GM12878 (cell line): ENCODE measurements around the gene TTLL8. TPM values are rescaled to one million over a fixed set of nuclear protein-coding genes. Genes with fewer than 3 reads are reported as not detected.

Source experiments
- ATAC-seq: fragments of 200-7000 bp; cut with Tn5 transposase; 3 replicates; pipeline ENCODE4 v1.9.1; 2020; ENCODE audit warnings: mild to moderate bottlenecking, moderate library complexity
- BruUV-seq: library from RNA; stranded (reverse); fragments of 400-500 nt; replicated peaks from 2 replicates; lab custom pipeline; 2021; lab: Mats Ljungman, UMichigan
- CTCF ChIA-PET: fragments of 300-600 bp; sonication (Branson Sonifier 250); formaldehyde crosslinking; extraction: SDS; loops from one replicate; lab custom pipeline; 2021; ENCODE audit warnings: inconsistent platforms; lab: Yijun Ruan, JAX
- POLR2A ChIA-PET: fragments of 350-600 bp; formaldehyde crosslinking; extraction: SDS; loops from one replicate; lab custom pipeline; 2021; ENCODE audit warnings: inconsistent platforms; lab: Charles Lee
- RAD21 ChIA-PET: fragments of 300-600 bp; sonication (Branson Sonifier 250); formaldehyde crosslinking; loops from one replicate; lab custom pipeline; 2023; ENCODE audit warnings: antibody characterized with exemption; ENCODE audit not compliant: unreplicated experiment; lab: Charles Lee
- SMC1A ChIA-PET: fragments of 300-600 bp; sonication (Branson Sonifier 250); formaldehyde crosslinking; loops from one replicate; lab custom pipeline; 2023; ENCODE audit not compliant: unreplicated experiment, uncharacterized antibody; lab: Charles Lee
- DNase-seq: peaks from one replicate; pipeline ENCODE4 v3.0.0-alpha.2; 2011; ENCODE audit warnings: low read depth, low spot score
- FAIRE-seq: peaks from 3 replicates; lab custom pipeline; 2011; peaks lifted over from hg19 to GRCh38; lab: Jason Lieb, UNC
- H2AFZ ChIP-seq: 2 replicates; pipeline ENCODE4 v1.6.0; 2011; ENCODE audit warnings: low read depth, low read length, control low read depth; ENCODE audit not compliant: control insufficient read depth
- H3K27ac ChIP-seq: 2 replicates; pipeline ENCODE4 v1.5.1; 2011; ENCODE audit warnings: control low read depth; ENCODE audit not compliant: control insufficient read depth, insufficient read depth
- H3K27me3 ChIP-seq, 2 experiments: replicated peaks in 1 of 2; 2 replicates each; pipeline versions ENCODE4 v1.6.0 to v1.6.1; 2011; ENCODE audit warnings: low read length in 1 of 2; ENCODE audit not compliant: control insufficient read depth in 2 of 2, insufficient read depth in 2 of 2
- H3K36me3 ChIP-seq, 2 experiments: 2 replicates each; pipeline ENCODE4 v1.5.1; 2011; ENCODE audit warnings: low read length in 1 of 2; ENCODE audit not compliant: control insufficient read depth in 2 of 2, insufficient read depth in 2 of 2
- H3K4me1 ChIP-seq: 2 replicates; pipeline ENCODE4 v1.6.1; 2011; ENCODE audit warnings: mild to moderate bottlenecking, low read length, moderate library complexity, mixed read lengths; ENCODE audit not compliant: control insufficient read depth, insufficient read depth
- H3K4me2 ChIP-seq: 2 replicates; pipeline ENCODE4 v1.6.0; 2011; ENCODE audit warnings: control low read depth; ENCODE audit not compliant: control insufficient read depth, insufficient read depth
- H3K4me3 ChIP-seq: fragments of 200-600 bp; sonication (generic); 2 replicates; pipeline ENCODE4 v1.5.1; 2016
- H3K79me2 ChIP-seq: 2 replicates; pipeline ENCODE4 v1.6.0; 2011; ENCODE audit warnings: low read length; ENCODE audit not compliant: control insufficient read depth, insufficient read depth
- H3K9ac ChIP-seq: 2 replicates; pipeline ENCODE4 v1.8.0; 2011; ENCODE audit warnings: low read length, control low read depth, mixed read lengths; ENCODE audit not compliant: control insufficient read depth, insufficient read depth
- H3K9me3 ChIP-seq: replicated peaks from 3 replicates; pipeline ENCODE4 v1.5.1; 2011; ENCODE audit warnings: mild to moderate bottlenecking, low read length; ENCODE audit not compliant: control insufficient read depth, insufficient read depth
- H4K20me1 ChIP-seq: 2 replicates; pipeline ENCODE4 v1.6.0; 2011; ENCODE audit not compliant: control insufficient read depth, insufficient read depth
- BMI1 ChIP-seq: fragments of 450-650 bp; IDR thresholded peaks from 2 replicates; pipeline ENCODE4 v1.6.1; 2016; ENCODE audit warnings: mild to moderate bottlenecking, moderate library complexity, borderline replicate concordance
- CBX3 ChIP-seq: fragments of 200-600 bp; sonication (generic); IDR thresholded peaks from 2 replicates; pipeline ENCODE4 v1.6.1; 2016; ENCODE audit warnings: low read depth, borderline replicate concordance
- CEBPB ChIP-seq, 2 experiments: fragments of 150-350 bp in 1 of 2; IDR thresholded peaks; 2 replicates each; pipeline ENCODE4 v1.6.1; 2012 to 2014; ENCODE audit warnings: low read depth in 2 of 2, low read length in 2 of 2, borderline replicate concordance in 1 of 2, inconsistent platforms in 1 of 2
- CREM ChIP-seq: IDR thresholded peaks from 2 replicates; pipeline ENCODE4 v1.6.1; 2014; ENCODE audit warnings: antibody characterized with exemption, low read depth
- E4F1 ChIP-seq: fragments of 450-650 bp; IDR thresholded peaks from 2 replicates; pipeline ENCODE4 v1.6.1; 2018; ENCODE audit warnings: borderline replicate concordance, mild to moderate bottlenecking; ENCODE audit not compliant: partially characterized antibody
- RELB ChIP-seq: fragments of 450-650 bp; IDR thresholded peaks from 2 replicates; pipeline ENCODE4 v1.6.1; 2017; ENCODE audit warnings: low read depth, mild to moderate bottlenecking, moderate library complexity
- SMC3 ChIP-seq: IDR thresholded peaks from 2 replicates; pipeline ENCODE4 v1.6.1; 2011; ENCODE audit warnings: low read length, improper control_type of control experiment, borderline replicate concordance
- ZBTB11 ChIP-seq: fragments of 450-650 bp; formaldehyde crosslinking; IDR thresholded peaks from 2 replicates; pipeline ENCODE4 v1.5.0; 2022; ENCODE audit warnings: mild to moderate bottlenecking, missing genetic modification characterization
- ZNF384 ChIP-seq: IDR thresholded peaks from 2 replicates; pipeline ENCODE4 v1.6.1; 2012; ENCODE audit warnings: low read depth, mild to moderate bottlenecking, low read length, improper control_type of control experiment, borderline replicate concordance
- WGBS: methylation state at CpG from one replicate; pipeline ENCODE4 v1.1.6; 2016; ENCODE audit warnings: low lambda C conversion rate; ENCODE audit not compliant: insufficient replicate concordance, insufficient coverage; ENCODE audit errors: missing lambda C conversion rate; 5-methylcytosine and 5-hydroxymethylcytosine counted together
- in situ Hi-C: fragments of 300-500 bp; cut with MboI; formaldehyde crosslinking; loops from 9 replicates; pipeline ENCODE4 v1.14.3; 2018; ENCODE audit warnings: mixed read lengths
- intact Hi-C: fragments of 100-400 bp; cut with micrococcal nuclease; formaldehyde crosslinking; loops from one replicate; pipeline ENCODE4 v1.14.2; 2022; ENCODE audit not compliant: unreplicated experiment
- polyA plus RNA-seq, 11 experiments: library from polyadenylated mRNA; depleted of rRNA in 4 of 11; unstranded in 6 of 11; stranded (reverse) in 5 of 11; fragments of >200 nt; fragmentation: Nextera tagmentation in 4 of 11; fragmentation: Illumina TruSeq in 1 of 11; extraction: Ambion mirVana in 4 of 11; extraction: Trizol in 1 of 11; gene quantifications; 1 replicate in 1 of 11; 2 replicates in 10 of 11; pipeline versions ENCODE4 v1.2.1 to v1.2.3, GENCODE V29; 2011 to 2016; ENCODE audit warnings: inconsistent platforms in 2 of 11, missing spikeins in 2 of 11, low read depth in 1 of 11
- total RNA-seq, 4 experiments: library from RNA; depleted of rRNA in 3 of 4; stranded (reverse); fragments of >200 nt in 3 of 4; fragmentation: Illumina TruSeq in 1 of 4; extraction: Trizol in 1 of 4; gene quantifications; 2 replicates each; pipeline versions ENCODE4 v1.2.1 to v1.2.3, GENCODE V29; 2013 to 2021

The TTLL8 gene
- total and polyA plus RNA-seq, 10 of the 15 experiments (the other 5 are each of a cell fraction or from before 2014, with no cell fraction given), result not detected

- H3K4me1 ChIP-seq, result peaks cover 8% of the 10 kb centered on the region
- no peaks in the 10 kb centered on the region for H3K36me3 ChIP-seq
- no peaks in the 10 kb centered on the region for H3K27me3 ChIP-seq
- ChIA-PET RAD21 (no interaction called here), CTCF (no interaction called here), SMC1A (no interaction called here), POLR2A (no interaction called here)
- TF ChIP-seq E4F1, result no peak
- no peak for TF ChIP-seq BMI1
- no peak for TF ChIP-seq ZNF384
- TF ChIP-seq ZBTB11 (CRISPR knock-in tag), result no peak
- no peak for TF ChIP-seq CEBPB (IDR thresholded peaks at IDR 0.05; ENCODE audit: borderline replicate concordance in 1 of 2, low read depth in 2 of 2, low read length in 2 of 2)
- TF ChIP-seq CBX3, result no peak
- no peak for TF ChIP-seq SMC3
- TF ChIP-seq CREM, result no peak
- no peak for TF ChIP-seq RELB
- in situ Hi-C loops, result no loop called here
- no peak overlapping the region for H3K4me3 ChIP-seq
- WGBS, result 72% methylated on average over 6 of the region's 6 CpGs
- DNase-seq (no peak), FAIRE-seq (no peak), ATAC-seq (no peak)
- H4K20me1 ChIP-seq, result no peaks in the 10 kb centered on the region
- BruUV-seq, result no TSS peak
- no peak overlapping the region for H3K27ac ChIP-seq
- H3K79me2 ChIP-seq, result no peaks in the 10 kb centered on the region
- no peak overlapping the region for H2AFZ ChIP-seq
- H3K9me3 ChIP-seq, result no peaks in the 10 kb centered on the region
- no peak overlapping the region for H3K4me2 ChIP-seq
- intact Hi-C loops, result no loop called here
- no peak overlapping the region for H3K9ac ChIP-seq
These were observed 46.0 kb upstream of the TTLL8 start for GRCh38 chr22:50104141-50104544.
